A549 (cell line): Measurements from ENCODE around the gene TAAR9. TPM values are rescaled to one million over a fixed set of nuclear protein-coding genes. Genes with fewer than 3 reads are reported as not detected.
A peak's percentile ranks its signal among the peaks of the same experiment; 100 is the strongest.

Experiments
- ATAC-seq, 2 experiments: fragments of 200-7000 bp in 1 of 2; fragments of >200 bp in 1 of 2; cut with Nextera tagmentation in 1 of 2; cut with Tn5 transposase in 1 of 2; 3 replicates each; pipeline versions ENCODE4 v1.8.0 to v1.9.1; 2018 to 2020; ENCODE audit warnings: mild to moderate bottlenecking in 1 of 2, moderate library complexity in 1 of 2
- CTCF ChIA-PET: fragments of 300-600 bp; sonication (Branson Sonifier 250); formaldehyde crosslinking; extraction: SDS; loops from one replicate; lab custom pipeline; 2021; ENCODE audit warnings: antibody characterized with exemption, inconsistent platforms; lab: Yijun Ruan, JAX
- POLR2A ChIA-PET: fragments of 350-600 bp; formaldehyde crosslinking; extraction: SDS; loops from one replicate; lab custom pipeline; 2021; ENCODE audit warnings: antibody characterized with exemption, inconsistent platforms; lab: Yijun Ruan, JAX
- DNase-seq, 2 experiments: peaks; one replicate each; pipeline versions ENCODE4 v3.0.0 to v3.0.0-alpha.2; 2011 to 2016; ENCODE audit warnings: low read depth in 1 of 2, low spot score in 1 of 2
- FAIRE-seq: peaks from 2 replicates; lab custom pipeline; 2011; peaks lifted over from hg19 to GRCh38; lab: Jason Lieb, UNC
- H3K27ac ChIP-seq, 2 experiments: fragments of >200 bp; sonication (Bioruptor Twin); formaldehyde crosslinking; 3 replicates each; pipeline ENCODE4 v1.5.1; 2016 to 2017
- H3K4me1 ChIP-seq: fragments of >200 bp; sonication (Bioruptor Twin); formaldehyde crosslinking; 3 replicates; pipeline ENCODE4 v1.6.1; 2016
- H3K4me2 ChIP-seq: fragments of >200 bp; sonication (Bioruptor Twin); formaldehyde crosslinking; 3 replicates; pipeline ENCODE4 v1.6.1; 2016
- H3K4me3 ChIP-seq: fragments of >200 bp; sonication (Bioruptor Twin); formaldehyde crosslinking; 3 replicates; pipeline ENCODE4 v1.5.1; 2016
- H3K9me3 ChIP-seq: fragments of >200 bp; sonication (Bioruptor Twin); formaldehyde crosslinking; 3 replicates; pipeline ENCODE4 v1.6.1; 2016
- ATOH8 ChIP-seq: fragments of 250-450 bp; sonication (Bioruptor Pico); IDR thresholded peaks from 2 replicates; pipeline ENCODE4 v1.5.0; 2020; ENCODE audit warnings: low read depth, mild to moderate bottlenecking, moderate library complexity
- BHLHE40 ChIP-seq: IDR thresholded peaks from 2 replicates; pipeline ENCODE4 v1.6.1; 2012; ENCODE audit warnings: low read depth, low read length, inconsistent platforms
- CBX8 ChIP-seq: fragments of 200-600 bp; sonication (generic); IDR thresholded peaks from 2 replicates; pipeline ENCODE4 v1.6.1; 2016
- CHD2 ChIP-seq: fragments of 150-350 bp; IDR thresholded peaks from 2 replicates; pipeline ENCODE4 v1.6.1; 2014; ENCODE audit warnings: low read length; ENCODE audit not compliant: partially characterized antibody
- E2F6 ChIP-seq: IDR thresholded peaks from 2 replicates; pipeline ENCODE4 v1.6.1; 2012; ENCODE audit warnings: low read depth, borderline replicate concordance
- ELK1 ChIP-seq: fragments of 150-350 bp; IDR thresholded peaks from 2 replicates; pipeline ENCODE4 v1.6.1; 2014; ENCODE audit warnings: low read depth, mild to moderate bottlenecking, low read length
- FOSL2 ChIP-seq, 2 experiments: fragments of 450-650 bp in 1 of 2; fragments of >200 bp in 1 of 2; sonication (Bioruptor Twin) in 1 of 2; formaldehyde crosslinking; IDR thresholded peaks; 2 replicates each; pipeline versions ENCODE4 v1.5.0 to v1.6.1; 2016 to 2020; ENCODE audit warnings: mild to moderate bottlenecking in 1 of 2, moderate library complexity in 1 of 2
- HDAC2 ChIP-seq: fragments of 200-600 bp; sonication (generic); IDR thresholded peaks from 2 replicates; pipeline ENCODE4 v1.6.1; 2016
- KDM5A ChIP-seq: fragments of 200-600 bp; sonication (generic); IDR thresholded peaks from 2 replicates; pipeline ENCODE4 v1.6.1; 2016; ENCODE audit warnings: antibody characterized with exemption, mild to moderate bottlenecking
- MYC ChIP-seq: IDR thresholded peaks from 2 replicates; pipeline ENCODE4 v1.6.1; 2012; ENCODE audit warnings: mild to moderate bottlenecking, inconsistent platforms, low read length, improper control_type of control experiment, borderline replicate concordance
- NFE2L2 ChIP-seq: fragments of 150-350 bp; conservative IDR thresholded peaks from 2 replicates; pipeline ENCODE4 v1.6.1; 2014; ENCODE audit warnings: low read length
- NPAS2 ChIP-seq: fragments of 250-450 bp; sonication (Bioruptor Pico); IDR thresholded peaks from 2 replicates; pipeline ENCODE4 v1.8.0; 2022; ENCODE audit warnings: mild to moderate bottlenecking, moderate library complexity, borderline replicate concordance
- NR3C1 ChIP-seq: fragments of >200 bp; sonication (Bioruptor Twin); formaldehyde crosslinking; IDR thresholded peaks from 3 replicates; pipeline ENCODE4 v1.6.1; 2017
- PBX3 ChIP-seq: IDR thresholded peaks from 2 replicates; pipeline ENCODE4 v1.6.1; 2012
- RNF2 ChIP-seq: fragments of 200-600 bp; sonication (generic); IDR thresholded peaks from 2 replicates; pipeline ENCODE4 v1.6.1; 2016; ENCODE audit warnings: low read depth, mild to moderate bottlenecking, antibody characterized with exemption, moderate library complexity, borderline replicate concordance
- SMC3 ChIP-seq: fragments of >200 bp; sonication (Bioruptor Twin); formaldehyde crosslinking; IDR thresholded peaks from 3 replicates; pipeline ENCODE4 v1.6.1; 2018; ENCODE audit warnings: inconsistent platforms
- TFCP2L1 ChIP-seq: fragments of 250-450 bp; sonication (Bioruptor Pico); IDR thresholded peaks from 2 replicates; pipeline ENCODE4 v1.5.0; 2021; ENCODE audit warnings: mild to moderate bottlenecking
- USF2 ChIP-seq: fragments of 450-650 bp; IDR thresholded peaks from 2 replicates; pipeline ENCODE4 v1.6.1; 2014; ENCODE audit warnings: antibody characterized with exemption
- ZC3H11A ChIP-seq: fragments of 450-650 bp; IDR thresholded peaks from 2 replicates; pipeline ENCODE4 v1.6.1; 2014; ENCODE audit warnings: antibody characterized with exemption, mild to moderate bottlenecking
- ZNF302 ChIP-seq: fragments of 250-450 bp; sonication (Bioruptor Pico); IDR thresholded peaks from 2 replicates; pipeline ENCODE4 v1.9.0; 2021; ENCODE audit warnings: inconsistent platforms, mild to moderate bottlenecking, moderate library complexity
- ZSCAN20 ChIP-seq: fragments of 250-450 bp; sonication (Bioruptor Pico); IDR thresholded peaks from 2 replicates; pipeline ENCODE4 v1.8.0; 2022; ENCODE audit warnings: mild to moderate bottlenecking, moderate library complexity
- WGBS: methylation state at CpG from one replicate; pipeline ENCODE4 v1.1.6; 2017; ENCODE audit errors: missing lambda C conversion rate; 5-methylcytosine and 5-hydroxymethylcytosine counted together
- polyA plus RNA-seq, 4 experiments: library from polyadenylated mRNA; depleted of rRNA in 3 of 4; stranded (reverse); fragments of >200 nt; fragmentation: RNase III in 1 of 4; extraction: RNeasy Plus Mini Kit Qiagen cat#74134 plus additional on column Dnase treatment in 1 of 4; gene quantifications; 2 replicates in 3 of 4; 3 replicates in 1 of 4; pipeline ENCODE4 v1.2.3, GENCODE V29; 2011 to 2017

TAAR9 gene
- polyA plus RNA-seq, 2 of the 4 experiments (the other 2 are of a cell fraction) = not detected

GRCh38 chr6:132506869-132507808 lies 30.9 kb upstream of the TAAR9 start (continued):
- no peak for TF ChIP-seq PBX3
- no peak for TF ChIP-seq NR3C1
- no peak for TF ChIP-seq KDM5A
- TF ChIP-seq NPAS2 (CRISPR knock-in tag) = no peak
- no peak for TF ChIP-seq E2F6
- TF ChIP-seq BHLHE40 = no peak
- no peak for TF ChIP-seq ELK1
- TF ChIP-seq, all 56 proteins: peak for 0

- H3K4me3 ChIP-seq = peak overlapping the region; percentile 61
Measured at GRCh38 chr6:132511210-132511830, 26.8 kb upstream of the TAAR9 start.

GRCh38 chr6:132511831-132512220 lies 26.3 kb upstream of the TAAR9 start:
- no peak for DNase-seq
- POLR2A ChIA-PET = interaction anchor here (1.5 kb wide), 2 partner anchors 287 to 303 kb away, joined by 4 to 5 read pairs; partner anchors contain the start of genes RPS12 and SLC18B1
- no peak for TF ChIP-seq USF2
- TF ChIP-seq, all 56 proteins: peak for 0
- Histone ChIP-seq H3K4me3 (peak overlapping the region; percentile 61), H3K27ac (no peak overlapping the region; a peak in 1 of 6 replicates), H3K9me3 (no peaks in the 10 kb centered on the region), H3K4me2 (peak overlapping the region; percentile 89), H3K4me1 (peaks cover 12% of the 10 kb centered on the region)
- FAIRE-seq (no peak), ATAC-seq (no peak)
- CTCF ChIA-PET = interaction anchor here (1.0 kb wide), 1 partner anchor 28 kb away, joined by 3 read pairs; no protein-coding TSS in a partner anchor
- 17% methylated on average over 2 of the region's 2 CpGs for WGBS

More at GRCh38 chr6:132511210-132511830, 26.8 kb upstream of the TAAR9 start:
- H3K4me2 ChIP-seq = peak overlapping the region; percentile 89
- no peak overlapping the region for H3K27ac ChIP-seq
- ATAC-seq = no peak
- TF ChIP-seq E2F6 (no peak), RNF2 (no peak), CBX8 (no peak), MYC (no peak), TFCP2L1 (CRISPR knock-in tag) (no peak), SMC3 (no peak), FOSL2 (IDR thresholded peaks at IDR 0.05) (no peak), FOSL2 (CRISPR knock-in tag; IDR thresholded peaks at IDR 0.05) (no peak), NFE2L2 (no peak), KDM5A (no peak), BHLHE40 (no peak), ZC3H11A (no peak), HDAC2 (no peak), ATOH8 (no peak), ZSCAN20 (no peak), CHD2 (no peak), ZNF302 (CRISPR knock-in tag) (no peak)
- TF ChIP-seq, all 56 proteins: peak for 0
- FAIRE-seq (no peak), DNase-seq (peak in 1 of 2 experiments; percentile 2)
- 47% methylated on average over 4 of the region's 4 CpGs for WGBS
- H3K4me1 ChIP-seq = peaks cover 12% of the 10 kb centered on the region
- ChIA-PET CTCF (interaction anchor here (1.0 kb wide), 1 partner anchor 27 kb away, joined by 3 read pairs; no protein-coding TSS in a partner anchor), POLR2A (no interaction called here)
- no peaks in the 10 kb centered on the region for H3K9me3 ChIP-seq
